ENCODE data around the gene PDLIM5.
"Not testable (repeated sequence)": the region's sequence is repeated elsewhere in the genome, so short reads cannot be mapped to it uniquely, and the experiment has no call there.

PDLIM5 gene, protein sequence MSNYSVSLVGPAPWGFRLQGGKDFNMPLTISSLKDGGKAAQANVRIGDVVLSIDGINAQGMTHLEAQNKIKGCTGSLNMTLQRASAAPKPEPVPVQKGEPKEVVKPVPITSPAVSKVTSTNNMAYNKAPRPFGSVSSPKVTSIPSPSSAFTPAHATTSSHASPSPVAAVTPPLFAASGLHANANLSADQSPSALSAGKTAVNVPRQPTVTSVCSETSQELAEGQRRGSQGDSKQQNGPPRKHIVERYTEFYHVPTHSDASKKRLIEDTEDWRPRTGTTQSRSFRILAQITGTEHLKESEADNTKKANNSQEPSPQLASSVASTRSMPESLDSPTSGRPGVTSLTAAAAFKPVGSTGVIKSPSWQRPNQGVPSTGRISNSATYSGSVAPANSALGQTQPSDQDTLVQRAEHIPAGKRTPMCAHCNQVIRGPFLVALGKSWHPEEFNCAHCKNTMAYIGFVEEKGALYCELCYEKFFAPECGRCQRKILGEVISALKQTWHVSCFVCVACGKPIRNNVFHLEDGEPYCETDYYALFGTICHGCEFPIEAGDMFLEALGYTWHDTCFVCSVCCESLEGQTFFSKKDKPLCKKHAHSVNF

DNA sequence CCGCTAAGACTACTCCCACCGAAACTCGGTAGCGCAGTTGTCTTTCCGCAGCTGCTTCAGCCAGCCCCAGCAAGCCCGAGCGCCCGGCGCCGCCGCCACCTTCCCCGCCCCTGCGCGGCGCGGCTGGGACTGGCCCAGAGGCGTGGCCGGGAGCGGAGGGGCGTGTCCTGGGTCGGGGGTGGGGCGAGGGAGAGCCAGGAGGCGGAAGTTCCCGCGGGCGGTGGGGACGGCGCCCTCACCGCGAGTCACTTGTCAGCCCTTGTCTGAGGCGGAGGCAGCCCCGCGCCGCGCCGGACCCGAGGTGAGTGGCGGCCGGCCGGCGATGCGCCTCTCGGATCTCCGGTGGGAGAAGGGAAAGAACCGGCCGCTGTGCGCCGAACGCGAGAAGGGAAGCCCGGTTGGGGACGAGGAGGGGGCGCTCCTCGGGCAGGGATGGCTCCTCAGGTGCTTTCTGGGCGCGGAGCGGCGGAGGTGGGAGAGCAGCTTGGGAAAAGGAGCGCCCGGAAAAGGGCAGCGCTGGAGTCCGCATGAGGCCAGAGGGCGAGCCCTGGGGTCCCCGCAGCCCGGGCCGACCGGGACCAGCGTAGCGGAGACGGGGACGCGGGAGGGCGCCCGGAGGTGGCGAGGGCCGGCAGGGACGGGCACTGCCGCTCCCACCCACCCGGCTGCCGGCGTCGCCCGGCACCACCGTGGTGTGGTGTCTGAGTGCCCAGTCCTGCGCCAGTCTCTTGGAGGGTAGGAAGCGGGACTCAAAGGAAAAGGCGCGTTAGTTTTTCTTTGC lies at the start of gene PDLIM5:
PDLIM5 (plus strand) TSS at position 248 of the 781 bp plus-strand sequence. CDS start 3,347 bp downstream, outside the sequence.
- peak; percentile 62 for DNase-seq

DNA sequence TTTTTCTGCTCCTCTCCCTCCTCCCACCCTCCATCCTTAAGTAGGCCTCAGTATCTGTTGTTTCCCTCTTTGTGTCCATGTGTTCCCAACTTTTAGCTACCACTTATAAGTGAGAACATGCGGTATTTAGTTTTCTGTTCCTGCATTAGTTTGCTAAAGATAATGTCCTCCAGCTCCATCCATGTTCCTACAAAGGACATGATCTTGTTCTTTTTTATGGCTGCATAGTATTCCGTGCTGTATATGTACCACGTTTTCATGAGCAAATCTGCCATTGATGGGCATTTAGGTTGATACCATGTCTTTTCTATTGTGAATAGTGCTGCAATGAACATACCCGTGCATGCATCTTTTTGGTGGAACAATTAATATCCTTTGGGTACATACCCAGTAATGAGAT lies 49.3 kb upstream of the PDLIM5 start:
- not testable (repeated sequence) for DNase-seq

DNA sequence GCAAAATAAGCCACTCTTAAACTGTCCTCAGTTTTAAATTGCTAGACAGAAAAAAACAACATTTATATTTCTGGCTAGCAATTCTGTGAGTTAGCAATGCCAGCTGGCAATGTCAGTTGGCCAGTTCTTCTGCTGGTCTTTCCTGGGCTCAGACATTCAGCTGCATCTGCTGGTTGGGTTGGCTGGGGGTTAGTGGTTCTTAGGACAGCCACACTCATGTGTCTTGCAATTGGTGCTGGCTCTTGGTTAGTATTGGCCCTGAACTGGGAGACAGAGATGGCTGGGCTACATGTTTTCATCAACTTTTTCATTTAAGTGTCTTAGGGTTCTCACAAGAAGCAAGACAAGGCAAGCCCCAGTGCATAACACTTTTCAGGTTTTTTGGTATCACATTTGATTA lies 48.0 kb upstream of the PDLIM5 start:
- no peak for DNase-seq

DNA sequence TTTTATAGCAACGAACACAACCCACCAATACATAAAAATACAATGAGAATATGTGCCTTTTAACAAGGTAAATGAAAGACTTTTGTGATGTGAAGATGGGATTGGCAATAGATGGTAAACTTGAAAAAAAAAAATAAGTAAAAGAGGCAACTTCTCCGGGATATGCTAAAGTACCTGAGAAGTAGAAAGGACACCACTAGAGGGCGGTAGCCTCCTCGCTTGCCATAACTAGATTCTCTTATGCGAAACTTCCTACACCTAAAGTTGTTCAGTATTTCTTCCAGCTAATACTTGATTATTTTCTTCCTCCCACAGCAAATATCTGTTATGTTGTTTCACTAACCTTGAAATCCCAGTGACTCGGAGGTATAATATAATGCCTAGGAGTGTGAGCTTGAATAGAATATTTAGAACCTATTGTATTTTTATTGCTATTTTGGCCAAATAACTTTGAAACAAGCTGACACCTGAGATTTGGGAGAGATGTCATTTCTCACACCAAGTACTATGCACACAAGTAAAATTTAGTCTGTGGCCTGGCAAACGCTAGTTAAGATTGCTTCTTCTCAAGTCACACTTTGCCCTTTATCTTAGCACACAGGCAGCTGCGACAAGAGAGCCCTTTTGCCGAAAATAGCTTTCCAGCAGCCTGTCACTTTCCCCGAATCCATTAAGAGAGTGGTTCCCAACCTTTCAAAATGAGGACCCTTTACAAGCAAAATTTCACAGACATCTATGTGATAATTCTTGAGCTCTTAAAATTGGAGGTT lies 44.9 kb upstream of the PDLIM5 start:
- peak; percentile 56 for DNase-seq

DNA sequence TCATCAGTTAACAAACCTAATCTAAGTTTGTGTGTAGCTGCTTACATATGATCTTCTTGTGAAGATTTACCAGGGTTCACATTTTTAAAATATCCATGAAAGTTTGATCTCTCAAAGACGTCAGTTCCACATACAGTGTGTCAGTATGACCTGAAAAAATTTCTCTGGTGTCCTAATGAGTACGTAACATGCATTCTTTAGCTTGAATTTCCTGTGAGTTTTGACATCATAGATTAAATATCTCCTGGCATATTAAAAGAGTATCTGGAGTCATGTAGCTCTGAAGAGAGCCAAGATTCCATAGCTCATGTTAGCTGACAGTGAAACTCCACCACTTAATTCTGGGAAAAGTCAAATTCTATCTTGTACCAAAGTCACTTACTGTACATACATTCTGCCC lies 43.9 kb upstream of the PDLIM5 start:
- DNase-seq = no peak

DNA sequence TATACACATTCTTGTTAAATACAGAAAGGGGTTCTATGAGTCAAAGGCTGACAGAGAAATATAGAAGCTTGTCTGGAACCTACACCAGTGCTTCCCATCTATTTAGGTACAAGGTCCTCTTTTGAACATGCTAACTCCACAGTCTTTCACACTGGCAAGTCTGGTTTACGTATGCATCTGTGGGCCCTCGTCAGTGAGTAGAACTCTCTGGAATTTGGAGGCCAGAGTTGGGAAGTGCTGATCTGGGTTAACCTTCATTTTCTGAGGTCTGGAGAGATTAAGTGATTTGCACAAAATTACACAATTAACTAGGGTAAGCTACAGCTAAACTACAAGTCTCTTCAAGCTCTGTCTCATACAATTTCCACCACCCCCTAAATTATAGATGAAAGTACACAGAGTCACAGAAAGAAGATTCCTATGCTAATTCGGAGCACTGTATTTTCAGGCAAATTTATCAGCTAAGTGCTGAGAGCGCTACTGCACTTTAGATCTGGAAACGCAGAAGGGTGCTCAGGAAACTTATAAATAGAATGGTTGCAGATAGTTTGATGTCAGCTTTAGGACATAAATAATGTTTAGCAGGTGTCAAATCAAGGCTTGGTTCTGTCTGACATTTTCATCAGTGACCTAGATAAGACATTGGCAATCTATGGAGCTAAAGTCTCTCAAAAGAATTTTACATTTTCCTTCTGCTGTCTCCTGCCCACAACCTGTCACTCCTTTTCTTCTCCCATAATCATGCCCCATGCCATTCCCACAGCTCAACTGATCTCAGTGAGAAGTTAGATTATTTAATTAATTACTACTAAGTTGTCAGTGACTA lies 43.0 kb upstream of the PDLIM5 start:
- no peak for DNase-seq

DNA sequence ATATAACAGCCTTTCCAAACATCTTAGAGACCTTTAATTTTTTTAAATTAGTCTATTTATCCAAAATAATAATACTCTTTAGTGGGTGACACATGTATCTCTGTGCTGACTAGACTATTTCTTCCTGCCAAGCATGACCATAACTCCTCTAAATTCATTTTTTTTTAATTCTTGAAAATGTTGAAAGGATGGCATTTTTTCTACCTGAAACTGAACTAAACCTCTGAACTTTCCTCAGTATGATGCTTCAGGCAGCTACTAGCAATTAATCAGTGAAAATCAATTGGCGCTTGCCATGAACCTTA lies 42.4 kb upstream of the PDLIM5 start:
- DNase-seq = no peak

DNA sequence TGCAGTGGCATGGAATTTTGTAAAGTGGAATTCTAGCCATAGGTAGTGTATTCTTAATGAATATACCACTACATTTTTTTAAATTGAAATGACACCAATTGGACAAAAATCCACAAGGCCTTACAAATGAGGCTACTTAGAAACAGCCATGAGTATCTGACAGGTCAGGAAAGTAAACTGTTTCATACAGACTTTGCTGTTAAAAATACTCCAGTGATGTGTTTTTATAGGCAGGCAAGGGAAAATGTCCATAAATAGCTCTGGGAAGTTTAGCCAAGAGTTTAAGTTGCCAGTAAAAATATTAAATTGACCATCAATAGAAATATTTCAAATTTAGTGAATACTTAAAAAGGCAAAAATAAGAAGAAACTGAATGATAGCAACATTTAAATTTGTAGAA lies 41.8 kb upstream of the PDLIM5 start:
- DNase-seq = no peak

DNA sequence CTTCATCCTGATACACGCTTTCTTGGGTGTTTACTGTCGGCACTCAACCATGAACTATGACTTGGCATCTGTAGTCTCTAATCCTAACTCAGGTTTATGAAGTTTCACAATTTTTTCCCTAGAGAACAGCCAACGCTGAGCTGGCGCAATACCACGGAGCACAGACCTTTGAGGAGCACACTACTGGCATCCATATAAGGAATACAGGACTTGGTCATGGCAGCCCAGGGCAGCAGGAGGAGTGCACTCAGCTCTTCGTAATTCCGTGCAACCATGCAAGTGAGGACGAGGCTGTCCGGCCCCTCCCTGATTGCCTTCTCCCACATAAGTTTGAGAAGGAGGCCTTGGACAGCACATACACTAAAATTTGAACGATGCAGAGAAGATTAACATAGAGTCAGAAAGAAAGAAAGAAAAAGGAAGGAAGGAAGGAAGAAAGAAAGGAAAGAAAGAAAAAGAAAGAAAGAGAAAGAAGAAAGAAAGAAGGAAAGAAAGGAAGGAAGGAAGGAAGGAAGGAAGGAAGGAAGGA lies 41.0 kb upstream of the PDLIM5 start:
- DNase-seq = no peak

DNA sequence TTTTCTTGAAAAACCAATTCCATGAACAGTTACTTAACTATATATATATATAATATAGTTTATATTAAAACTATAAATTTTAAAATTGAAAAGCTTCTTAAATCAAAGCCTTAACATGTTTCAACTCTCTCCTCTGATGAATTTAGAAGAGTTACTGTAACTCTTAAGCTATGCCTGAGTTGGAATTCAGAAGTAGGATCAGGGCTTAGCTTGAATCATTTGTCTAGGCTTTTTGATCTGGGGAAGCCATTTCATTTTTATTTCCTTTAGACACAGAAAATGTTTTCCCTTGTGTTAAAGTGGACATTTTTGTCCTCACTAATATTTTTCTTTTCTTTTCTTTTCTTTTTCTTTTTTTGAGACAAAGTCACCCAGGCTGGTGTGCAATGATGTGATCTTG lies 40.4 kb upstream of the PDLIM5 start:
- DNase-seq = no peak

DNA sequence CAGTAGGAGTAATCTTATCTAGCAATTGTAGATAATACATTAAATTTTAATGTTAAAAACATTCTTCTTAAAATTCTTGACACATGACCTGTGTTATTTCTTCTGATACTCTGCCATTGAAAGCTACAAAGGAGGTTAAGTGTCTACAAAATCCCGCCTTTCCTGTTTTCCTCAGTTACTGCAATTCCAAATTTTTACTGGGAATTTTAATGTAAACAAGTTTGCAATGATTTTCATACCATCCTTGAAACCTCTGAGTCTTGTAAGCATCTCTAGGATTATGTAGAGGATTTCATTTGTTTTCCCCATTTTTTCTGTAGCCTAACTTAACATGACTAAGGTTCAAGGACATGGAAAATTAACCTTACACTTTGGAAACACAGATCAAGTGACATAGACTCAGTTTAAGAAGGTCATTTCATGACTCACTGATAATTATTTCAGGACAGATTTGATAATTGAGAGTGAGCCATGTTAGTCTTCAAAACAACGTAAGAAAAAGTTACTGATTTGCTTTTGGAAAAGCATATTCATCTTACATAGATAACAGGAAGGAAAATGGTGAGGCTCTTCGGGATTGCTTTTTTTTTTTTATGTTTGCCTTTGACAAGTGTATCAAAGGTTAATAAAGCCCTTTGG lies 39.6 kb upstream of the PDLIM5 start:
- DNase-seq = no peak

DNA sequence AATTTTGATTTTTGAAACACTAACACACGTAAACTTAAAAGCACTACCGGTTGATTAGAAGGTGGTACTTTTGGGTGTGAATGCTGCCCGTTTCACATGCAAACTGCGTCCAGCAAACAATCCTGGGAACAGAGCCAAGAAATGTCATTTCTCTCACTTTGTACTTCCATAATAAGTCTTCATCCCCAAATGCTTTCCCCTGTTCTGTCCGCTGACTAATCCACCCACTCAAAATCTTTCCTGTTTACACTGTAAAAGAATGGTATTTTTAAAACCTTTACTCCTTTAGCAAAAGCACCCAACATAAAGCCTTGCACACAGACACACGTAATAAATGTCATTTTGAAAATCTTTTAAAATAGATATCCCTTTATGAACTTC lies 39.1 kb upstream of the PDLIM5 start:
- DNase-seq = no peak

DNA sequence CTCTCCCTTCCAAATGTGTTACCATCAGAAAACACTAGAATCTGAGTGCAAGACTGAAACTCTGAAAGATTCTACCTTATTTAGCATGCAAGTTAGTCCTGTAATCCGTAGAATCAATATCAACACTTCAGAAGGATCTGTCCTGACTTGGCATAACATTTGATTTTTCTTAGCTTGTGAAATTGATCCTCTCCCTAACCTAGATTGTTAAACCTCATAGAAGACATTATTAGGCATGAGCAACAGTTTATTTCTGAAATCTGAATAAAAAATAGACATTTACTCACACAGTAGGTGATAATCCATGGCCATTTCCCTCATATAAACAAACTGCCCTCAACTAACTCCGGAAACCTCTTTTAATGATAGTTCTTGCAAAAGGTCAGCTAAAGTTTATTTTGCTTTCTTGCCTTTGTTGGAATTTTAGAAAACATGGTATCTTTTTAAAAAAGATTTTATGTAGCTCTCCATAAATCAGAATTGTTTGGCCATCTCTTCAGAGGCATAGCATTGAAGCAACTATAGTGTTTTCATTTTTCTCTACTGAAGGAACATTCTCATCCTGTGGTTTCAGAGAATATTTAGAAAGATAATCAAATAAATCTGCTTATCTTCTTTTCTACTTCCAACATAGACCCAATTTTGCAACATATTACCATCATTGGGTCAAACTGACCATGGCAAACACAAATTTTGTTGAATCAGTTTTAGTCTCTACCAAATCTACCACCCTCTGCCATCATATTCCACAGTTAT lies 38.5 kb upstream of the PDLIM5 start:
- DNase-seq = no peak

DNA sequence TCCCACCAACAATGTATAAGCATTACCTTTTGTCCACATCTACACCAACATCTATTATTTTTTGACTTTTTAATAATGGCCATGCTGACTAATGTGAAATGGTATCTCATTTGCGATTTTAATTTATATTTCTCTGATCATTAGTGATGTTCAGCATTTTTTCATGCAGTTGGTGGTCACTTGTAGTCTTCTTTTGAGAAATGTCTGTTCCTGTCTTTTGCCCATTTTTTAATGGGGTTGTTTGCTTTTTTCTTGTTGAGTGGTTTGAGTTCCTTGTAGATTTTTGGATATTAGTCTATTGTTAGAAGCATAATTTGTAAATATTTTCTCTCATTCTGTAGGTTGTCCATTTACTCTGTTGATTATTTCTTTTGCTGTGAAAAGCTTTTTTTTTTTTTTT lies 36.8 kb upstream of the PDLIM5 start:
- DNase-seq = no peak

DNA sequence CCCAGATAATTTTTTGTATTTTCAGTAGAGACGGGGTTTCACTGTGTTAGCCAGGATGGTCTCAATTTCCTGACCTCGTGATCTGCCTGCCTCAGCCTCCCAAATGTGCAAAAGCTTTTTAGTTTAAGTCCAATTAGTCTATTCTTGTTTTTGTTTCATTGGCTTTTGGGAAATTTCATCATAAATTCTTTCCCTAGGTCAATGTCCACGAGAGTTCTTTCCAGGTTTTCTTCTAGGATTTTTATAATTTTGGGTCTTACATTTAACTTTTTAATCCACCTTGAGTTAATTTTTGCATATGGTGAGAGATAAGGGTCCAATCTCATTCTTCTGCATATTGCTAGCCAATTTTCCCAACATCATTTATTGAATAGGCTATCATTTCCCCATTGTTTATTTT lies 36.3 kb upstream of the PDLIM5 start:
- no peak for DNase-seq

DNA sequence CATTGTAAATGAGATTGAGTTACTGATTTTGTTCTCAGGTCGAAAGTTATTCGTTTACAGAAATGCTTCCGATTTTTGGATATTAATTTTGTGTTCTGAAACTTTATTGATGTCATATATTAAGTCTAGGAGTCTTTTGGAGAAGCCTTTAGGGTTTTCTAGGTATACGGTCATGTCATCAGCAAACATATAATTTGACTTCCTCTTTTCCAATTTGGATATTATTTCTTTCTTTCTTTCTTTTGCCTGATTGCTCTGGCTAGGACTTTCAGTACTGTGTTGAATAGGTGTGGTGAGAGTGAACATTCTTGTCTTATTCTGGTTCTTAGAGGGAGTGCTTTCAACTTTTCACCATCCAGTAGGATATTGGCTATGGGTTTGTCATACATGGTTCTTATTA lies 35.4 kb upstream of the PDLIM5 start:
- no peak for DNase-seq

DNA sequence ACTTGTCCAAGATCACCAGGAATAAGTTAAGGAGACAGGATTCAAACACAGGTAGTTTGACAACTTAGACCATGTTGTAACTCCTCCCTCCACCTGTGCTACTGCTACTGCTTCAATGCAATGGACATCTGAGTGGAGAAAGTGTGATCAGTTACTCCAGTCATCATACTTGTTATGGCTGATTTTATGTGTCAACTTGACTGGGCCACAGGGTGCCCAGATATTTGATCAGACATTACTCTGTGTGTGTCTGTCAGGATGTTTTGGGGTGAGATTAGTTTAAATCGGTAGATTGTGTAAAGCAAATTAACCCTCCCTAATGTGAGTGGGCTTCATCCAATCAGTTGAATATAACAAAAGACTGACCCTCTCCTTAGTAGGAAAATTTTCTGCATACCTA lies 34.8 kb upstream of the PDLIM5 start:
- DNase-seq = no peak

DNA sequence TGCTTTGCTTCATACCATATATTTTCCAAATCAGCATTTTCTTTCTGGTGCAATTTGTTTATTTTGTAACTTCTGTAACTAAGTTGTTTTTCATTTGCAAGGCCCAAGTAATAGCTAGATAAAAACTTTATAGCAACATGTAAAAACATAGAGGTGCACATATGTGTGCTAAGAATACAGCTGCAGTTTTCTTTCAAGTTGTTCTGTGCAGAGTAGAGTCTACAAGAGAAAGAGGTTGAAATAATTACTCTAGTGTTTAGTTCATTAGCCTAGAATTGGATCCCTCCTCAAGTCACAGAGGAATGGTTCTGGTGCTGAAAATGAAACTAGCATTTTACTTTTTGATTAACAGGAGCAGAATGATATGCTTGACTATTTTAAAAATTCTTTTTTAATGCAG lies 32.2 kb upstream of the PDLIM5 start:
- DNase-seq = no peak

DNA sequence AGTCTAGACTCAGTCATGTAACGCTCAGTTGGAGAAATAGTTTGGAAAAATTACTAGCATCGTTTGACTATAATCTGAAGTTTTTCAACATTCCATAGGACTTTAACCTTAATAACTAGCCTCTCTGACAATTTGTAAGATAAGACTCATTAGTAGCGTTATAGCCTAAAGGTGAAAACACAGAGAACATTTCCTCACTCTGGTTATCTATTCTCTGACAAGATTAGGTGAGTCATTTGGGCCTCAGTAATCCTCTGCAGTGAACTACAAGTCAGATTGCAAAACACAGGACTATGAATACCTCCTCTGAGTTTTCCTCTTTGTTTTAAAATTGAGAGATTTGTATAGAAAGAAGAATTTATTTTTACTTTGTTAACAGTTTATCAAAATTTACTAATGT lies 31.8 kb upstream of the PDLIM5 start:
- DNase-seq = no peak

DNA sequence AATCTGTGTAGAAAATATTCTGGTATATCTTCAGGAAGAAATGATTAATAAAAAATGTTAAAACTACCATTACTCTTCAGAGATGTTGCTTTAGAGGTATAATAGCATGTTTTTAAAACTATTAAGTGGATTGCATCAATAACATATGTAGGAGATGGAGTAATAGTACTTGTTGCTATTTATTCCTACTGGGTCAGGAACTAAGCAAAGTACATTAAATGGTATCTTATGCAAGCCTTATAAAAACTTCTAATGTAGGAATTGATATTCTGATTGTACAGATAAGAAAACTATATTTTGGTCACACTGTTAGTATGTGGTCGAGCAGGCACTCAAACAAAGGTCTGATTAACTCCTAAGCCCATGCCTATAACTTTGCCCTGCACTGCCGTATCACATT lies 31.4 kb upstream of the PDLIM5 start:
- DNase-seq = no peak

DNA sequence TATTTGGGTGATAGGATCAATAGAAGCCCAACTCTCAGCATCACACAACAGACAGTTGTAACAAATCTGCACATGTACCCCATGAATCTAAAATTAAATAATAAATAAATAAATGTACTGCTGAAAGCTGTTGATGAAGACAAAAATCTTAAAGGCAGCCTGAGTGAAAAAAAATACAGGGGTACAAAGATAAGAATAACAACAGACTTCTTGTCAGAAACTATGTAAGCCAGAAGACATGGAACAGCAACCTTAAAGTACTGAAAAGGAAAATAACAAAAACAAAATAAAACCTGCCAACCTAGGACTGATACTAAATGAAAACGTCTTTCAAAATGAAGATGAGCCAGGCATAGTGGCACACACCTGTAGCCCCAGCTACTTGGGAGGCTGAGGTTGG lies 25.0 kb upstream of the PDLIM5 start:
- DNase-seq = no peak

Data from NCI-H187 treated with DMSO at 0.1 percent for 48 hours (cell line).